Suprapubic skin (tissue), 4 donors: ENCODE measurements around the gene CASK.

ENCODE experiments used
- POLR2A ChIP-seq, 2 donors: fragments of 450-650 bp; IDR thresholded peaks; one replicate each; pipeline ENCODE4 v1.6.1; 2017; ENCODE audit warnings: antibody characterized with exemption in 2 of 2, mild to moderate bottlenecking in 2 of 2, moderate library complexity in 2 of 2
- POLR2AphosphoS5 ChIP-seq, 3 donors: sonication (generic); formaldehyde crosslinking; IDR thresholded peaks; one replicate each; pipeline ENCODE4 v1.6.1; 2017; ENCODE audit warnings: antibody characterized with exemption in 3 of 3

DNA sequence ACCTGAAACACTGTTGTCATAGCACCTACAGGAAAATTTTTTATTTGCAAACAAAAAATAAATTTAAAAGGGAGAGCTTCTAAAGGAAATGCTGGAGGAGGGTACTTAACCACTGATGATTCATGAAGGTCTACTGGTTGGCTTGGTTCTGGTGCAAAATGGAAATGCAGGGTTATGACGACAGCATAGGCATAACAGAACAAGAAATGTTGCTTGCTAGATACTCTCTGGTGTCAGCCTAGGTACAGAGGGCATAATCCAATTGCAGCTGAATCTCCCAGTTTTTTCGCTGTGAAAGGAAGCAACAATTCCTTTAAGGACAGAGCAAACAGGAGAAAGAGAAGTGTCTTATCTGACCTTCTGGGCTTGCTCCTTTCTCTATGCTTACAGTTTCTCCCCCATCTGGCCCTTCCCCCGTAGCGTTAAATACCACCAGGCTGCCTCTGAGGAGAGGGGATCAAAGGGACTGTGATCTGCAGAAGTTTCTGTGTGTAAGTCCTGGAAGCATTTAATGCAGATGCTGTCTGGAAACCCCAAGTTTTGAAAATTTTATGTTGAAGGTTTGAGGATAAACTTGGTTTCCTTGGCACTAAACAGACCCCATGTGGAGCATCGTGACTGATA, 23.7 kb upstream of the CASK start:
- TF ChIP-seq POLR2A (IDR thresholded peaks at IDR 0.05): no peak
- TF ChIP-seq POLR2AphosphoS5 (IDR thresholded peaks at IDR 0.05): no peak
